CD4-positive, alpha-beta T cell treated with Interleukin-6 at 100 ng/mL for 8 hours (primary cell): ENCODE measurements around the gene SPIN2A.
"Not testable (repeated sequence)": the region's sequence is repeated elsewhere in the genome, so short reads cannot be mapped to it uniquely, and the experiment has no call there.

ENCODE experiments used
- DNase-seq: peaks from one replicate; pipeline ENCODE4 v3.0.0-alpha.2; 2020; ENCODE audit warnings: mixed read lengths, low spot score

SPIN2A gene

DNA sequence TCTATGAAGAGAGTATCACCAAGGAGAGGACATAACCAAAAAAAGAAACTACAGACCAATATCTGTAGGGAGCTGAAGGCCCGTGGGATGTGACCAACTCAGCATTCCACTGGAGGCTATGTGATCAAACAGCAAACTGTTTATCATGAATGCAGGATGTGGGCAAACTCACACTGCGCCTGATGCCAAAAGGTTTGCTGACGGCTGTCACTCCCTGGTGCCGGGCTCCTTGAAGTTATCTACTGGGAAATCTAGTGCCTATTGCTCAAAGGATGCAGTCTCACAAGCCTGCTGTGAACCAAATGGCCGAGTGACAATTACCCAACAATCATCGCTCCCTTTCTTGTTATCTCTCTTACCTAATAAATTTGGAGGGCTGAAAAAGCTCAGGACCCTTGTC, 34.3 kb downstream of the SPIN2A start:
- DNase-seq, result not testable (repeated sequence)
